WTC11 (cell line): ENCODE results near the gene FOLR2. TPM values are rescaled to one million over a fixed set of nuclear protein-coding genes. Genes with fewer than 3 reads are reported as not detected.

Source experiments
- ATAC-seq: fragments of 200-7000 bp; cut with Tn5 transposase; 2 replicates; pipeline ENCODE4 v1.10.0; 2021; ENCODE audit warnings: mild to moderate bottlenecking, moderate library complexity
- CTCF ChIA-PET: fragments of 300-600 bp; sonication (Branson Sonifier 250); formaldehyde crosslinking; loops from one replicate; lab custom pipeline; 2021; ENCODE audit warnings: antibody characterized with exemption; lab: Charles Lee
- POLR2A ChIA-PET: fragments of 350-600 bp; sonication (Branson Sonifier 250); formaldehyde crosslinking; loops from one replicate; lab custom pipeline; 2021; ENCODE audit warnings: antibody characterized with exemption; lab: Charles Lee
- DNase-seq: peaks from one replicate; pipeline ENCODE4 v3.0.0; 2021; ENCODE audit warnings: low spot score
- H3K27ac Mint-ChIP-seq: 2 replicates; pipeline ENCODE4 v1.8.0; 2021; ENCODE audit warnings: mixed read lengths
- H3K27me3 Mint-ChIP-seq: 2 replicates; pipeline ENCODE4 v1.8.0; 2021; ENCODE audit warnings: low read depth, mild to moderate bottlenecking, moderate library complexity, mixed read lengths
- H3K36me3 Mint-ChIP-seq: 2 replicates; pipeline ENCODE4 v1.8.0; 2021; ENCODE audit warnings: mixed read lengths
- H3K4me1 Mint-ChIP-seq: 2 replicates; pipeline ENCODE4 v1.8.0; 2022; ENCODE audit warnings: mixed read lengths
- H3K4me3 Mint-ChIP-seq: 2 replicates; pipeline ENCODE4 v1.8.0; 2021; ENCODE audit warnings: mild to moderate bottlenecking, moderate library complexity, mixed read lengths
- H3K9me3 Mint-ChIP-seq: 2 replicates; pipeline ENCODE4 v1.8.0; 2021; ENCODE audit warnings: mixed read lengths
- ATF1 ChIP-seq: sonication (generic); formaldehyde crosslinking; IDR thresholded peaks from 2 replicates; pipeline ENCODE4 v1.8.1; 2023; ENCODE audit warnings: mild to moderate bottlenecking, moderate library complexity, missing genetic modification reagents
- ESRRA ChIP-seq: sonication (generic); formaldehyde crosslinking; IDR thresholded peaks from 2 replicates; pipeline ENCODE4 v1.8.1; 2022; ENCODE audit warnings: mild to moderate bottlenecking, missing genetic modification reagents, borderline replicate concordance
- ETV6 ChIP-seq: sonication (generic); formaldehyde crosslinking; IDR thresholded peaks from 2 replicates; pipeline ENCODE4 v1.8.1; 2022; ENCODE audit warnings: mild to moderate bottlenecking, missing genetic modification reagents
- GABPB1 ChIP-seq: sonication (generic); formaldehyde crosslinking; IDR thresholded peaks from 2 replicates; pipeline ENCODE4 v1.8.1; 2023; ENCODE audit warnings: mild to moderate bottlenecking, missing genetic modification reagents
- GRHL2 ChIP-seq: fragments of 250-450 bp; sonication (Bioruptor Pico); IDR thresholded peaks from 2 replicates; pipeline ENCODE4 v1.8.0; 2022; ENCODE audit warnings: mild to moderate bottlenecking, moderate library complexity; ENCODE audit not compliant: insufficient replicate concordance, severe bottlenecking
- JUN ChIP-seq: sonication (generic); formaldehyde crosslinking; IDR thresholded peaks from 2 replicates; pipeline ENCODE4 v1.8.0; 2023; ENCODE audit warnings: mild to moderate bottlenecking, missing genetic modification reagents
- NR1H2 ChIP-seq: sonication (generic); formaldehyde crosslinking; IDR thresholded peaks from 2 replicates; pipeline ENCODE4 v1.9.0; 2021; ENCODE audit warnings: mild to moderate bottlenecking, moderate library complexity, missing genetic modification reagents
- ZBTB21 ChIP-seq: sonication (generic); formaldehyde crosslinking; IDR thresholded peaks from 2 replicates; pipeline ENCODE4 v1.8.1; 2023; ENCODE audit warnings: mild to moderate bottlenecking, missing genetic modification reagents, borderline replicate concordance
- ZNF138 ChIP-seq: sonication (generic); formaldehyde crosslinking; conservative IDR thresholded peaks from 2 replicates; pipeline ENCODE4 v1.8.1; 2022; ENCODE audit warnings: mild to moderate bottlenecking, moderate library complexity, missing genetic modification reagents
- ZNF219 ChIP-seq: sonication (generic); formaldehyde crosslinking; IDR thresholded peaks from 2 replicates; pipeline ENCODE4 v1.8.0; 2023; ENCODE audit warnings: missing genetic modification reagents, mild to moderate bottlenecking, borderline replicate concordance
- ZNF423 ChIP-seq: fragments of 250-450 bp; sonication (Bioruptor Pico); IDR thresholded peaks from 2 replicates; pipeline ENCODE4 v2.1.2; 2022; ENCODE audit warnings: mild to moderate bottlenecking, moderate library complexity
- total RNA-seq: library from RNA; stranded (reverse); gene quantifications from 3 replicates; pipeline ENCODE4 v1.2.3, GENCODE V29; 2021
- TF ChIP-seq, protein P1 (sequence below): sonication (generic); formaldehyde crosslinking; IDR thresholded peaks from 2 replicates; pipeline ENCODE4 v1.8.1; 2023; ENCODE audit warnings: mild to moderate bottlenecking, moderate library complexity, missing genetic modification reagents
- TF ChIP-seq, protein P2 (sequence below): sonication (generic); formaldehyde crosslinking; IDR thresholded peaks from 2 replicates; pipeline ENCODE4 v1.8.0; 2022; ENCODE audit warnings: mild to moderate bottlenecking, missing genetic modification reagents
- TF ChIP-seq, protein P3 (sequence below): sonication (generic); formaldehyde crosslinking; IDR thresholded peaks from 2 replicates; pipeline ENCODE4 v1.8.1; 2023; ENCODE audit warnings: mild to moderate bottlenecking, missing genetic modification reagents, moderate library complexity
- TF ChIP-seq, protein P4 (sequence below): sonication (generic); formaldehyde crosslinking; IDR thresholded peaks from 2 replicates; pipeline ENCODE4 v1.8.0; 2023; ENCODE audit warnings: mild to moderate bottlenecking, missing genetic modification reagents
- TF ChIP-seq, protein P5 (sequence below): sonication (generic); formaldehyde crosslinking; IDR thresholded peaks from 2 replicates; pipeline ENCODE4 v1.8.0; 2022; ENCODE audit warnings: mild to moderate bottlenecking, missing genetic modification reagents
- TF ChIP-seq, protein P6 (sequence below): sonication (generic); formaldehyde crosslinking; IDR thresholded peaks from 2 replicates; pipeline ENCODE4 v1.8.0; 2022; ENCODE audit warnings: missing genetic modification reagents
- TF ChIP-seq, protein P7 (sequence below): sonication (generic); formaldehyde crosslinking; IDR thresholded peaks from 2 replicates; pipeline ENCODE4 v1.8.1; 2023; ENCODE audit warnings: mild to moderate bottlenecking, missing genetic modification reagents

The FOLR2 gene
- total RNA-seq, 1 experiment from 2014 or later = not detected

DNA sequence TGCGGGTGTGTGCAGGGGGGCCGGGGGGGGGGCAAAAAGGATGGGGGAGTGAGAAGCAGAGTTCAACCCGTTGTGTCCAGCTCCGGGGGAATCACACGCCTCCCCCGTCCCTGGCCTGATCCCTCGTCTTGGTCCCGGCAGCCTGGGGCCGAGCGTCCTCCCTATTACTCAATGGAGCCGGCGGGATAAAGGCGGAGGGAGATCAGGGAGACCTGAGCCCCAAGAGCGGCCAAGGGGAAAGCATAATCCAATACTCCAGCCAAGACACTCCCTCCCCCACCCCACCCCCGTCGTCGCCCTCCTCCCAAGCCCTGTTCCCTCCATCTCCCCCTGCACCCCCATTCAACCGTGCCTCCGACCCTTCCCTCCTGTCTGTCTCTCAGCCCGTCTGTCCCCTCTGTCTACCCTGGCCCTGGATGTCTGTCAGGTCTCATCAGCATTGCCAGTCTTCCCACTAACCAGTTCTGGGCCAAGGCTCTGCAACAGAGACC lies 24.7 kb downstream of the FOLR2 start:
- Mint-ChIP-seq H3K4me1 (peaks cover 41% of the 10 kb centered on the region), H3K9me3 (no peaks in the 10 kb centered on the region), H3K27ac (no peak overlapping the region), H3K27me3 (peaks cover 54% of the 10 kb centered on the region), H3K36me3 (peaks cover 5% of the 10 kb centered on the region; the same call in 1 of the 2 replicates), H3K4me3 (peak overlapping the region; percentile 74; the same call in 1 of the 2 replicates)
- ChIA-PET CTCF (interaction anchor here (0.6 to 7.5 kb wide), 7 partner anchors 19 to 216 kb away, joined by 3 to 89 read pairs (median 4); partner anchors contain the start of gene CLPB), POLR2A (interaction anchor here (5.7 kb wide), 1 partner anchor 17 kb away, joined by 37 read pairs; the partner anchor contains the start of gene INPPL1)
- no peak for DNase-seq
- no peak for ATAC-seq
- TF ChIP-seq NR1H2 (no peak), ZBTB21 (CRISPR knock-in tag) (no peak), GABPB1 (CRISPR knock-in tag) (no peak), ZNF219 (CRISPR knock-in tag) (no peak), ZNF423 (CRISPR knock-in tag) (no peak)
- TF ChIP-seq, protein P1, sequence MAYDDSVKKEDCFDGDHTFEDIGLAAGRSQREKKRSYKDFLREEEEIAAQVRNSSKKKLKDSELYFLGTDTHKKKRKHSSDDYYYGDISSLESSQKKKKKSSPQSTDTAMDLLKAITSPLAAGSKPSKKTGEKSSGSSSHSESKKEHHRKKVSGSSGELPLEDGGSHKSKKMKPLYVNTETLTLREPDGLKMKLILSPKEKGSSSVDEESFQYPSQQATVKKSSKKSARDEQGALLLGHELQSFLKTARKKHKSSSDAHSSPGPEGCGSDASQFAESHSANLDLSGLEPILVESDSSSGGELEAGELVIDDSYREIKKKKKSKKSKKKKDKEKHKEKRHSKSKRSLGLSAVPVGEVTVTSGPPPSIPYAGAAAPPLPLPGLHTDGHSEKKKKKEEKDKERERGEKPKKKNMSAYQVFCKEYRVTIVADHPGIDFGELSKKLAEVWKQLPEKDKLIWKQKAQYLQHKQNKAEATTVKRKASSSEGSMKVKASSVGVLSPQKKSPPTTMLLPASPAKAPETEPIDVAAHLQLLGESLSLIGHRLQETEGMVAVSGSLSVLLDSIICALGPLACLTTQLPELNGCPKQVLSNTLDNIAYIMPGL (CRISPR knock-in tag) = no peak
- TF ChIP-seq, protein P2, sequence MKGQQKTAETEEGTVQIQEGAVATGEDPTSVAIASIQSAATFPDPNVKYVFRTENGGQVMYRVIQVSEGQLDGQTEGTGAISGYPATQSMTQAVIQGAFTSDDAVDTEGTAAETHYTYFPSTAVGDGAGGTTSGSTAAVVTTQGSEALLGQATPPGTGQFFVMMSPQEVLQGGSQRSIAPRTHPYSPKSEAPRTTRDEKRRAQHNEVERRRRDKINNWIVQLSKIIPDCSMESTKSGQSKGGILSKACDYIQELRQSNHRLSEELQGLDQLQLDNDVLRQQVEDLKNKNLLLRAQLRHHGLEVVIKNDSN = no peak

DNA sequence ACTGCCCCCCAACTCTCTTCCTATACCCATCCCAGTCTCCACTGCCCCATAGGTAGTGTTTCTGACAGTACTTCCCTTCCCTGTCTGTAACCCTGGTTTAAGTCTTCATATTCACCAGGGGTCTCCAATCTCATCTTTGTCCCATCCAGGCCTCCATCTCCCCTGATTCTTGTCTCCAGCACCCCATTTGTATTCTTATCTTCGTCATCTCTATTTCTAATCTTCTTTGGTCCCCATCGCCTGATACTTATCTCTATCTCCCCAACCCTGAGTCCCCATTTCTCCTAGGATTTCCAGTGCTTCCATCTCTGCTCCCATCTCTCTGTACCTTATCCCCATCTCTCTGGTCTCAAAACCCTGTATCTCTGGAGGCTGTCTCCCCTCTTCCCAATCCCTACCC lies 25.5 kb downstream of the FOLR2 start:
- DNase-seq = no peak
- Mint-ChIP-seq H3K4me3 (0 out of 2 replicates have a peak overlapping the region, but pooled peaks have one; percentile 7), H3K9me3 (no peaks in the 10 kb centered on the region), H3K27ac (no peak overlapping the region), H3K4me1 (peaks cover 41% of the 10 kb centered on the region), H3K27me3 (peaks cover 54% of the 10 kb centered on the region), H3K36me3 (no peaks in the 10 kb centered on the region)
- CTCF ChIA-PET = interaction anchor here (3.1 to 7.5 kb wide), 2 partner anchors 172 to 191 kb away, joined by 18 to 89 read pairs; partner anchors contain the start of gene CLPB
- no peak for ATAC-seq
- POLR2A ChIA-PET = no interaction called here
- TF ChIP-seq ETV6 = no peak
- no peak for TF ChIP-seq JUN (CRISPR knock-in tag)
- TF ChIP-seq, protein P3, sequence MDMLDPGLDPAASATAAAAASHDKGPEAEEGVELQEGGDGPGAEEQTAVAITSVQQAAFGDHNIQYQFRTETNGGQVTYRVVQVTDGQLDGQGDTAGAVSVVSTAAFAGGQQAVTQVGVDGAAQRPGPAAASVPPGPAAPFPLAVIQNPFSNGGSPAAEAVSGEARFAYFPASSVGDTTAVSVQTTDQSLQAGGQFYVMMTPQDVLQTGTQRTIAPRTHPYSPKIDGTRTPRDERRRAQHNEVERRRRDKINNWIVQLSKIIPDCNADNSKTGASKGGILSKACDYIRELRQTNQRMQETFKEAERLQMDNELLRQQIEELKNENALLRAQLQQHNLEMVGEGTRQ = no peak
- TF ChIP-seq, protein P4, sequence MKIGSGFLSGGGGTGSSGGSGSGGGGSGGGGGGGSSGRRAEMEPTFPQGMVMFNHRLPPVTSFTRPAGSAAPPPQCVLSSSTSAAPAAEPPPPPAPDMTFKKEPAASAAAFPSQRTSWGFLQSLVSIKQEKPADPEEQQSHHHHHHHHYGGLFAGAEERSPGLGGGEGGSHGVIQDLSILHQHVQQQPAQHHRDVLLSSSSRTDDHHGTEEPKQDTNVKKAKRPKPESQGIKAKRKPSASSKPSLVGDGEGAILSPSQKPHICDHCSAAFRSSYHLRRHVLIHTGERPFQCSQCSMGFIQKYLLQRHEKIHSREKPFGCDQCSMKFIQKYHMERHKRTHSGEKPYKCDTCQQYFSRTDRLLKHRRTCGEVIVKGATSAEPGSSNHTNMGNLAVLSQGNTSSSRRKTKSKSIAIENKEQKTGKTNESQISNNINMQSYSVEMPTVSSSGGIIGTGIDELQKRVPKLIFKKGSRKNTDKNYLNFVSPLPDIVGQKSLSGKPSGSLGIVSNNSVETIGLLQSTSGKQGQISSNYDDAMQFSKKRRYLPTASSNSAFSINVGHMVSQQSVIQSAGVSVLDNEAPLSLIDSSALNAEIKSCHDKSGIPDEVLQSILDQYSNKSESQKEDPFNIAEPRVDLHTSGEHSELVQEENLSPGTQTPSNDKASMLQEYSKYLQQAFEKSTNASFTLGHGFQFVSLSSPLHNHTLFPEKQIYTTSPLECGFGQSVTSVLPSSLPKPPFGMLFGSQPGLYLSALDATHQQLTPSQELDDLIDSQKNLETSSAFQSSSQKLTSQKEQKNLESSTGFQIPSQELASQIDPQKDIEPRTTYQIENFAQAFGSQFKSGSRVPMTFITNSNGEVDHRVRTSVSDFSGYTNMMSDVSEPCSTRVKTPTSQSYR (CRISPR knock-in tag) = no peak
- TF ChIP-seq, protein P5, sequence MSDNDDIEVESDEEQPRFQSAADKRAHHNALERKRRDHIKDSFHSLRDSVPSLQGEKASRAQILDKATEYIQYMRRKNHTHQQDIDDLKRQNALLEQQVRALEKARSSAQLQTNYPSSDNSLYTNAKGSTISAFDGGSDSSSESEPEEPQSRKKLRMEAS = no peak
- no peak for TF ChIP-seq ZNF138 (CRISPR knock-in tag)
- TF ChIP-seq, protein P6, sequence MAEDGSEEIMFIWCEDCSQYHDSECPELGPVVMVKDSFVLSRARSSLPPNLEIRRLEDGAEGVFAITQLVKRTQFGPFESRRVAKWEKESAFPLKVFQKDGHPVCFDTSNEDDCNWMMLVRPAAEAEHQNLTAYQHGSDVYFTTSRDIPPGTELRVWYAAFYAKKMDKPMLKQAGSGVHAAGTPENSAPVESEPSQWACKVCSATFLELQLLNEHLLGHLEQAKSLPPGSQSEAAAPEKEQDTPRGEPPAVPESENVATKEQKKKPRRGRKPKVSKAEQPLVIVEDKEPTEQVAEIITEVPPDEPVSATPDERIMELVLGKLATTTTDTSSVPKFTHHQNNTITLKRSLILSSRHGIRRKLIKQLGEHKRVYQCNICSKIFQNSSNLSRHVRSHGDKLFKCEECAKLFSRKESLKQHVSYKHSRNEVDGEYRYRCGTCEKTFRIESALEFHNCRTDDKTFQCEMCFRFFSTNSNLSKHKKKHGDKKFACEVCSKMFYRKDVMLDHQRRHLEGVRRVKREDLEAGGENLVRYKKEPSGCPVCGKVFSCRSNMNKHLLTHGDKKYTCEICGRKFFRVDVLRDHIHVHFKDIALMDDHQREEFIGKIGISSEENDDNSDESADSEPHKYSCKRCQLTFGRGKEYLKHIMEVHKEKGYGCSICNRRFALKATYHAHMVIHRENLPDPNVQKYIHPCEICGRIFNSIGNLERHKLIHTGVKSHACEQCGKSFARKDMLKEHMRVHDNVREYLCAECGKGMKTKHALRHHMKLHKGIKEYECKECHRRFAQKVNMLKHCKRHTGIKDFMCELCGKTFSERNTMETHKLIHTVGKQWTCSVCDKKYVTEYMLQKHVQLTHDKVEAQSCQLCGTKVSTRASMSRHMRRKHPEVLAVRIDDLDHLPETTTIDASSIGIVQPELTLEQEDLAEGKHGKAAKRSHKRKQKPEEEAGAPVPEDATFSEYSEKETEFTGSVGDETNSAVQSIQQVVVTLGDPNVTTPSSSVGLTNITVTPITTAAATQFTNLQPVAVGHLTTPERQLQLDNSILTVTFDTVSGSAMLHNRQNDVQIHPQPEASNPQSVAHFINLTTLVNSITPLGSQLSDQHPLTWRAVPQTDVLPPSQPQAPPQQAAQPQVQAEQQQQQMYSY (CRISPR knock-in tag) = no peak
- TF ChIP-seq ESRRA = no peak
- TF ChIP-seq GRHL2 (CRISPR knock-in tag) = no peak
- TF ChIP-seq ATF1 = no peak
- TF ChIP-seq, protein P7, sequence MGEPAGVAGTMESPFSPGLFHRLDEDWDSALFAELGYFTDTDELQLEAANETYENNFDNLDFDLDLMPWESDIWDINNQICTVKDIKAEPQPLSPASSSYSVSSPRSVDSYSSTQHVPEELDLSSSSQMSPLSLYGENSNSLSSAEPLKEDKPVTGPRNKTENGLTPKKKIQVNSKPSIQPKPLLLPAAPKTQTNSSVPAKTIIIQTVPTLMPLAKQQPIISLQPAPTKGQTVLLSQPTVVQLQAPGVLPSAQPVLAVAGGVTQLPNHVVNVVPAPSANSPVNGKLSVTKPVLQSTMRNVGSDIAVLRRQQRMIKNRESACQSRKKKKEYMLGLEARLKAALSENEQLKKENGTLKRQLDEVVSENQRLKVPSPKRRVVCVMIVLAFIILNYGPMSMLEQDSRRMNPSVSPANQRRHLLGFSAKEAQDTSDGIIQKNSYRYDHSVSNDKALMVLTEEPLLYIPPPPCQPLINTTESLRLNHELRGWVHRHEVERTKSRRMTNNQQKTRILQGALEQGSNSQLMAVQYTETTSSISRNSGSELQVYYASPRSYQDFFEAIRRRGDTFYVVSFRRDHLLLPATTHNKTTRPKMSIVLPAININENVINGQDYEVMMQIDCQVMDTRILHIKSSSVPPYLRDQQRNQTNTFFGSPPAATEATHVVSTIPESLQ (CRISPR knock-in tag) = no peak
